GM18907 (cell line): ENCODE data around the gene STEAP2.

ENCODE experiments used
- ATAC-seq: cut with Tn5 transposase; IDR thresholded peaks from one replicate; pipeline ENCODE4 v1.9.1; 2021; ENCODE audit warnings: mild to moderate bottlenecking, moderate library complexity; ENCODE audit not compliant: unreplicated experiment

Gene STEAP2

DNA sequence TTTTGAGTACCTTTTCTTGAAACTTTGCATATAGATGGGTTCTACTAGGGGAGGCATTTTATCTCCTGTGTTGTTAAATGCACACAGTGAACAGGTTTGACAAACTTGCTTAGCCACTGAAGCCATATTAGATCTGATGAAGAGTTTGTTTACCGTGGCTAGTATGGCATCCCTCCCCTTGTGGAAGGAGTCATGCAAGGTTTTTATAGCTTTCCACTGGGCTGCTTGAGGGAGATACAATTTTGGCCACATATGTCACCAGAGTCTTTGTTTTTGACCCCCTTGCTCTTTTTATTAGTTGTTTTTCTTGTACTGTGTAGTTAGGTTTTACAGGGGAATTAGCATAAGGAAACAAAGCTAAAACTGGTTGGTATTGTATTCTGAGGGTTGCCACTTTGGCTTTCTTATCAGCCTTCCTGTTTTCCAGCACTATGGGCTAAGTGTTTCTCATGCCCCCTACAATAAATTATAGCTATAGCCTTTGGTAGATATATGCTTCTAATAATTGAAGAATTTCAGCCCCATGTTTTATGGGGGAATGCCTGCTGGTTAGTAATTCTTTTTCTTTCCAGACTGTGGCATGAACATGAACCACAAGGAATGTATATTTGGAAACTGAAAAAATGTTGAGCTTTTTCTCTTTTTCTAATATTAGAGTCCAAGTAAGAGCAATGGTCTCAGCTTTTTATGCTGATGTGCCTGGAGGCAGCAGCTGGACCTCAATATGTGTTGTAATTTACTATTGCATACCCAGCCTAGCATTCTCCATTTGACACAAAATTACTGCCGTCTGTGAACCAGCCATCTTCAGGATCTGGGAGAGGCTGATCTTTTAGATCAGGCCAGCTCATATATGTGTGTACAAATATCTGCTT, 18.4 kb upstream of the STEAP2 start:
- ATAC-seq = no peak

DNA sequence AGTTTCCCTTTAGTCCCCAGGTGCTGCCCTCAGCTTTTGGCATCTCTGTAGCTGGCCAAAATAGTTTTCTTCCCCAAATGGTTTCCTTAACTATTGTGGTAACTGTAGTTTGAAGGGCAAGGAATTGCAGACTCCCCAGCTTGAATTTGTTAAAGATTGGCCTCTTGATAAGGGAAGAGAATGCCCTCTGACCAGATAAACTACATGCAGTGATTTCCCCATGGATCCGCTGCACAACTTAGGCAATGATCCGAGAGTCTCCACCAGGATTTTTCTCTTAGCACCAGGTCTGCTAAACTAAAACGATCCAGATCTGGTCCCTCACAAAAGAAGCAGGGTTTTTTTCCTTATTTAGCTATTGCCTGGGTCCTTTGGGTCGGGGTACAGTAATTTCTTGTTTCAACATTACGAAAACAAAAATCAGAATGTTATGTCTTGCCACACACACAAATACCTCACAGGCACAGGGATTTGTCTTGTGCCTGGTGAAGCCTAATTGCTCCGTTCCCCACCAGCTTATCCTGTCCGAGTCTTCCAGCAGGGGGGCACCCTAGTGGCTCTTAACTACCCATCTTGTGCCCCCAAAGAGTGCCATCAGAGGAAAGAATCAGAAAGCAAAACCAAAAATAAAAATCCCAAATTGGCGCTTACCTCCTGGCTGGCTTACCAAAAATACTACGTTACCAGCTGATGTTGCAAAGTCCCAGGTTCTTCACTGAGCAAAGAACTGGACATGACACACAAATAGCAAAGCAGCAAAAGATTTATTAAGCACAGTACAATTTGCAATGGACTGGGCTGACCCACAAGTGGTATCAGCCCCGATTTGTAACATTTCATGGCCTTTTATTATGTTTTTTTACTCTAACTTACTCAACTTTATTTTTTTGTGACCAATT, 16.4 kb upstream of the STEAP2 start:
- ATAC-seq = no peak

- no peak for ATAC-seq
These were observed 9.9 kb upstream of the STEAP2 start for GRCh38 chr7:90201500-90202195.

GRCh38 chr7:90207956-90208355, 3.6 kb upstream of the STEAP2 start:
- ATAC-seq = no peak

- no peak for ATAC-seq
These were observed 1.8 kb upstream of the STEAP2 start for GRCh38 chr7:90209776-90210175.

DNA sequence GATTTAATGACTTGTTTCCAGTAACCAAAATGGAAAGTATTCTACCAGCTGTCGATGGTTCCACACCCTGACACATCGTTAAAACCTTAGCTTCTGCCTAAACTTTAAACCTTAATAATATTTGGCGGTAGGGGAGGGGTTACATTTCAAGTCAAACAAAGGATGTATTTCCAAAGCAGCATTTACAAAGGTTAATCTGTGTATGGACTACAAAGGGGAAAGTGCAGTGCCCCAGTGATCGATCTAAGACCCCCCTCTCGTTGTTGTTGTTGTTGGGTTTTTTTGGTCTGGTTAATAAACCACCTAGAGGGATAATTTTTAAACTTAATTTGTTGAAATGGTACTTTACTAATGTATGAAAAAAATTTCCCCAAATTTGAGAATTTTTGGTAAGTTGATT, 1.1 kb upstream of the STEAP2 start:
- no peak for ATAC-seq

GRCh38 chr7:90210981-90211380, 559 bp upstream of the STEAP2 start:
- peak; percentile 22 for ATAC-seq

- ATAC-seq = no peak
These were observed 582 bp downstream of the STEAP2 start for GRCh38 chr7:90212149-90212495.

- ATAC-seq = no peak
These were observed 2.0 kb downstream of the STEAP2 start for GRCh38 chr7:90213521-90213920.

- ATAC-seq = no peak
These were observed 4.6 kb downstream of the STEAP2 start for GRCh38 chr7:90216080-90216674.

GRCh38 chr7:90216771-90217170, 5.2 kb downstream of the STEAP2 start:
- ATAC-seq = no peak

GRCh38 chr7:90222390-90222789, 10.8 kb downstream of the STEAP2 start:
- no peak for ATAC-seq

- ATAC-seq = no peak
These were observed 11.5 kb downstream of the STEAP2 start for GRCh38 chr7:90222811-90223725.

DNA sequence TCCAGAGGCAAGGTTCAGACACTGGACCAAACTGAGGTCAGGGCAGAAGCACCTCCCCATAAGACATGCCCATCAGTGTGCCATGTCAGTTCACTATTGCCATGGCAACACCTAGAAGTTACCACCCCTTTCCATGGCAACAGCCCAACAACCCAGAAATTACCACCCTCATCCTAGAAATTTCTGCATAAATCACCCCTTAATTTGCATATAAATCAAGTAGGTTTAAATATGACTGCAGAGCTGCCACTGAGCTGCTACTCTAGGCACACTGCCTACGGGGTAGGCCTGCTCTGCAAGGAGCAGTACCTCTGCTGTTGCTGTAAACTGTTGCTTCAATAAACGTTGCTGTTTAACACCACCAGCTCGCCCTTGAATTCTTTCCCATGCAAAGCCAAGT, 12.7 kb downstream of the STEAP2 start:
- no peak for ATAC-seq

- ATAC-seq = no peak
These were observed 13.6 kb downstream of the STEAP2 start for GRCh38 chr7:90225181-90225580.

DNA sequence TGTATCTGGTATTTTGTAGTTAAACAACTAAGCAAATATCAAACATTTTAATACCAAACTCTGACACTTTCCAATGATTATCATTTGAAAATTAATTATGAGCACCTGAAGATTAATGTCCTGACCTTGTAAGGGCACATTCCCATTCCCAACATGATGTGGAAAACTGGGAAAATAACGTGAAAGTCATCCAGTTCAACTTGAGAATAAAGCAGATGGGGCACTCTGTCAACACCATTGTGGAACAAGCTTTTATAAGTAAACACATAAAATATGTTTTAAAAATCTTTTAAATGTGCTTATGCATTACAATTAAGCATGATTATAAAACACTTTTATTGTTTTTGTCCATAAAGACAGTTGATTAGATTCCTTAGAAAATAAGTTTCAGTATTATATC, 14.1 kb downstream of the STEAP2 start:
- no peak for ATAC-seq

GRCh38 chr7:90227259-90227658, 15.7 kb downstream of the STEAP2 start:
- ATAC-seq = no peak

- ATAC-seq = no peak
These were observed 18.1 kb downstream of the STEAP2 start for GRCh38 chr7:90229682-90230081.

DNA sequence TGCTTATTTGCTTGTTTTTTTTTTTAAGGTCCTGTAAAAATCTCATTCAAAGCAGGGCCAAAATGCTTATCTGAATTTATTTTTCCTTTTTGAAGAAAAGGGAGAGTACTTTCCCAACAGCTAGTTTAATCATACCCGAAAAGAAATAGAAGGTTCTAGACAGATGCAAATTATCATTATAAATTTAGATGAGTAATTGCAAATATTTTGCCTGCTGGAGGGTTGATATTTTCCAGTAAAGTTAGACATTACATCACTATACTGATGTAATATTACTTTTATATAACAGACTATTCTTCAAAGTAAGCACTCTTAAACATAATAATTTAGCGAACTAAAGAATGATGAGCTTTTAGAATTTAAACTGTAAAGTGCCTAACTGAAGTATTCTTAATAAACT, 19.3 kb downstream of the STEAP2 start:
- ATAC-seq = no peak

DNA sequence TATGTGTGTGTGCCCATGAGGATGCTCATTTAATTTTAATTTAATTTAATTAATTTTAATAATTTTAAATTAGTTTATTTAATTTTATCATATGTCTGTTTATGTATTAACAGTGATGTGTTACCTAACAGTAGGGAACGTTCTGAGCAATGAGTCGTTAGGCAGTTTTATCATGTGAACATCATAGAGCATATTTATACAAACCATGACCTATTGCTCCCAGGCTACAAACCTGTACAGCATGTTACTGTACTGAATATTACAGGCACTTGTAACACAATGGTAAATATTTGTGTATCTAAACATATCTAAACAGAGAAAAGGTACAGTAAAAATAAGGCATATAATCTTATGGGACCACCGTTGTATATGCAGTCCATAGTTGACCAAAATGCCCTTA, 19.8 kb downstream of the STEAP2 start:
- ATAC-seq = no peak
